GM18502 (cell line): ENCODE data around the gene MANF.
"Not testable (repeated sequence)": the region's sequence is repeated elsewhere in the genome, so short reads cannot be mapped to it uniquely, and the experiment has no call there.

ENCODE experiments used
- ATAC-seq: cut with Tn5 transposase; IDR thresholded peaks from one replicate; pipeline ENCODE4 v1.9.1; 2021; ENCODE audit warnings: mild to moderate bottlenecking; ENCODE audit not compliant: unreplicated experiment, poor library complexity

MANF gene

GRCh38 chr3:51371943-51372557 is 13.0 kb upstream of the MANF start:
- no peak for ATAC-seq

GRCh38 chr3:51373658-51374421 is 11.3 kb upstream of the MANF start:
- no peak for ATAC-seq

GRCh38 chr3:51374456-51374855 is 10.6 kb upstream of the MANF start:
- ATAC-seq = no peak

- no peak for ATAC-seq
Observed at GRCh38 chr3:51375136-51375535, 10.0 kb upstream of the MANF start.

GRCh38 chr3:51375571-51375970 is 9.5 kb upstream of the MANF start:
- ATAC-seq = no peak

GRCh38 chr3:51378065-51378464 is 7.0 kb upstream of the MANF start:
- no peak for ATAC-seq

- no peak for ATAC-seq
Observed at GRCh38 chr3:51378726-51379125, 6.4 kb upstream of the MANF start.

- no peak for ATAC-seq
Observed at GRCh38 chr3:51379301-51379700, 5.8 kb upstream of the MANF start.

GRCh38 chr3:51379746-51380455 is 5.2 kb upstream of the MANF start:
- no peak for ATAC-seq

GRCh38 chr3:51380601-51381332 is 4.3 kb upstream of the MANF start:
- no peak for ATAC-seq

GRCh38 chr3:51381333-51381705 is 3.8 kb upstream of the MANF start:
- no peak for ATAC-seq

GRCh38 chr3:51382076-51382745 is 2.9 kb upstream of the MANF start:
- no peak for ATAC-seq

GRCh38 chr3:51382947-51383578 is 2.0 kb upstream of the MANF start:
- ATAC-seq = no peak

GRCh38 chr3:51384055-51384725 is 901 bp upstream of the MANF start:
- ATAC-seq = peak; percentile 15

- ATAC-seq = no peak
Observed at GRCh38 chr3:51385621-51386091, 565 bp downstream of the MANF start.

- no peak for ATAC-seq
Observed at GRCh38 chr3:51386159-51386851, 1.2 kb downstream of the MANF start.

GRCh38 chr3:51386852-51387229 is 1.8 kb downstream of the MANF start:
- ATAC-seq = no peak

GRCh38 chr3:51387281-51387680 is 2.2 kb downstream of the MANF start:
- not testable (repeated sequence) for ATAC-seq
